ENCODE measurements around the gene HCLS1.
"Not testable (repeated sequence)": the region's sequence is repeated elsewhere in the genome, so short reads cannot be mapped to it uniquely, and the experiment has no call there.

Gene HCLS1

GRCh38 chr3:121654493-121655385, 6.0 kb downstream of the HCLS1 start:
- no peak for DNase-seq (ENCODE audit: low read depth)

DNA sequence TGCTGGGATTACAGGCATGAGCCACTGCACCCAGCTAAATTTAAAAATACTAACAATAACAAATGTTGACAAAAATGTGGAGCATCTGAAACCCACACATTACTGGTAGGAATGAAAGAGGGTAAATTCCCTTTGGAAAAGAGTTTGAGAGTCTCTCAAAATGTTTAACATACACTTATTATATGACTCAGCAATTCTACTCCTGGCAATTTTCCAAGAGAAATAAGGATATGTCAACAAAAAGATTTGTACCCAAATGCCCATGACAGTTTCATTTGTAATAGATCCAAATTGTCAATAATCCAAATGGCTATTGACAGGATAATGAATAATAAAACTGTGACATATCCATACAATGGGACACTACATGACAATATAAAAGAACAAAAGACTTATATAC, 9.0 kb downstream of the HCLS1 start:
- DNase-seq (ENCODE audit: low read depth) = no peak

GRCh38 chr3:121649645-121650044, 11.1 kb downstream of the HCLS1 start:
- no peak for DNase-seq (ENCODE audit: low read depth)

DNA sequence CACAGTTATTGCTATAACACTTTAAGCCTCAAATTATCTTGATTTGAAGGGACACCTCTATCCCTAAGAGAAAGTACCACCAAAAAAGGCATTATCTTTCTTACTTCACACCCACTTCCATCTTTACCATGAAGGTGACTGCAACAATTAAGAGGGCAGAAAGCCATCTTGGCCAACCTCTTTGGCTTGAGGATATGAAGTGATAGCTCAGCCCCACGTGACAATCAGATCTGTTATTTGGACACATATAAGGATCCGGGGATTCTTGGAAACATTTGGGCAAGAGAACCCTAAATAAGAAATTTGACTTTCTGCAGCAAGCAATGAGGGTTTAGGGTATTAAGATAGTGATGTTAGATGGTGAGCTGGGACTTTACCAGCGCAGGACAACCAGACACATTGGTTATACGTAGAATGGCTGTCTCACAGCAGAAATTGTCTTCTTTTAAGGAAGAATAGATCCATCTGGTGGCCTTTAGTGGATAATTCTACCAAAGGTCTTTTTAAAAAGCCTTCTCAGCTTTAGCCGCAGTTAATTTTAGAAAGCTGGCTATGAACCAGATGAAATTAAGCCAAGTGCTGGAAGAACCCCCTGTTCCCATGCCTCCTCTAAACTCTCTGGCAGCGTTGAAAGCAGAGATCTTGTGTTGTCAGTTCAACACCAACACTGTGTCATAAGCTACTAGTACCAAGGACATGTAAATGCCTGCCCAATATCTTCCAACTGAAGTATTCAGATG, 12.3 kb downstream of the HCLS1 start:
- no peak for DNase-seq (ENCODE audit: low read depth)

DNA sequence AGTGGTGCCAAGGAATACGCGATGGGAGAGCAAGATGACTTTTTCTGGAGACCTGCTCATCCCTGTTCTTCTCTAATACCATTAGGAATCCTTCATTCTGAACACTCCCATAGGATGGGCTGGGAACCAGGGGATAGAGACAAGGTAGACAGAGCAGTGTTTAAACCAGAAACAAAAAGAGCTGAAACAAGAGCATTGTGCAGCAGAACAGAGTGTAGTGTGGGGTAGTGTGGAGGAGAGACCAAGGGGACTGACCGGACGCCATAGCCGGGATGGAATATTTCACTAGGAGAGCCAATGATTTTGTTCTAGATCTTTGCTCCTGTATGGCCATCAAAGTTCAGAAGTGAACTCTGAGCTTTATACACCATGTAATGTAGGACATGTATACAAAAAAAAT, 15.6 kb downstream of the HCLS1 start:
- DNase-seq (ENCODE audit: low read depth) = no peak

- no peak for DNase-seq (ENCODE audit: low read depth)
These were observed 17.9 kb downstream of the HCLS1 start for GRCh38 chr3:121642601-121643314.

- no peak for DNase-seq (ENCODE audit: low read depth)
These were observed 19.6 kb downstream of the HCLS1 start for GRCh38 chr3:121641127-121641526.

DNA sequence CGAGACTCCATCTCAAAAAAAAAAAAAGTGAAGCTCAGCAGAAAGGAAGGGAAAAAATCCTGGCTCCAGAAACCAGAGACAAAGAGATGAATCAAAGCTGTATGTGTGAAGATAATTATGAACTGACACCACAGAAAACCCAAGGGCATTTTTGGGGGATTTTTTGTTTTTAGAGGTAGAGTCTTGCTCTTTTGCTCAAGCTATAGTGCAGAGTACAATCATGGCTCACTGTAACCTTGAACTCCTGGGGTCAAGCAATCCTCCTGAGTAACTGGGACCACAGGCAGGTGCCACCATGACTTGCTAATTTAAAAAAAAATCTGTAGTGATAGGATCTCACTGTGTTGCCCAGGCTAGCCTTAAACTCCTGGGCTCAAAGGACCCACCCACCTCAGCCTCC, 22.8 kb downstream of the HCLS1 start:
- DNase-seq (ENCODE audit: low read depth) = no peak

GRCh38 chr3:121630355-121630754, 30.3 kb downstream of the HCLS1 start:
- DNase-seq (ENCODE audit: low read depth) = no peak

- no peak for DNase-seq (ENCODE audit: low read depth)
These were observed 31.1 kb downstream of the HCLS1 start for GRCh38 chr3:121629601-121630000.

DNA sequence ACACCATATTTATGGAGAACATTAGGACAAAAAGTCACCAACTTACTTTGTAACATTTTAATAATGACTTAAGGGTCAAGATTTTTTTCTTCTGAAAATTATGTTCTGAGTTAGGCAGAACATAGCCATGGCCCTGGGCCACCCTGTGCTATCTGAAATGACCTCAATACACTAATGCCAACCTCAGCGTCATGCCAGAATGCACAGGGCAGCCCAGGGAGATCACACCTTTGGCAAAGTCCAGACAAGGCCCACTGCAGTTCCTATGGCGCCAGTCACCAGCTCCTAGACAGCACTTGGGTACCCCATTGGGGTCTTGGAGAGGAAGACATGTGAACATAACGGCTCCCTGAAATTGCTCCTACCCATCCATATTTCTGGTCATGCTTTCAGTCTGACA, 33.1 kb downstream of the HCLS1 start:
- no peak for DNase-seq (ENCODE audit: low read depth)

GRCh38 chr3:121627211-121627610, 33.5 kb downstream of the HCLS1 start:
- DNase-seq (ENCODE audit: low read depth) = no peak

DNA sequence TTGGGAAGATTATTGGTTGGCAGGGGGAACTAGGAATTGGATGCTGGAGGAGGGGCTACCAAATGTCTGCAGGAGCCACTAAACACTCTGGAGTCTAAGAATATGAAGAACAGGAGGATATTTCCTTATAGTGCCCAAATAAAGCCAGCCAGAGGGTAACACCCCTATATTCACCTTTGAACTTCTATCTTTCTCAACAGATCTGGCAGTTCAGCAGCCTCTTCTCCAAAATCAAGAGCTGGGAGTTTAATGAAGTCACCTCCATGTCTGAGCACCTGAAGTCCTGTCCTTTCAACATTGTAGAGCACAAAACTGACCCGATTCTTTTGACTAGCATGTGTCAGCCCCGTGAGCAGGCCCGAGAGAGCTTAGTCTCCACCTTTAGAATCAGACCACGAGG, 34.2 kb downstream of the HCLS1 start:
- no peak for DNase-seq (ENCODE audit: low read depth)

DNA sequence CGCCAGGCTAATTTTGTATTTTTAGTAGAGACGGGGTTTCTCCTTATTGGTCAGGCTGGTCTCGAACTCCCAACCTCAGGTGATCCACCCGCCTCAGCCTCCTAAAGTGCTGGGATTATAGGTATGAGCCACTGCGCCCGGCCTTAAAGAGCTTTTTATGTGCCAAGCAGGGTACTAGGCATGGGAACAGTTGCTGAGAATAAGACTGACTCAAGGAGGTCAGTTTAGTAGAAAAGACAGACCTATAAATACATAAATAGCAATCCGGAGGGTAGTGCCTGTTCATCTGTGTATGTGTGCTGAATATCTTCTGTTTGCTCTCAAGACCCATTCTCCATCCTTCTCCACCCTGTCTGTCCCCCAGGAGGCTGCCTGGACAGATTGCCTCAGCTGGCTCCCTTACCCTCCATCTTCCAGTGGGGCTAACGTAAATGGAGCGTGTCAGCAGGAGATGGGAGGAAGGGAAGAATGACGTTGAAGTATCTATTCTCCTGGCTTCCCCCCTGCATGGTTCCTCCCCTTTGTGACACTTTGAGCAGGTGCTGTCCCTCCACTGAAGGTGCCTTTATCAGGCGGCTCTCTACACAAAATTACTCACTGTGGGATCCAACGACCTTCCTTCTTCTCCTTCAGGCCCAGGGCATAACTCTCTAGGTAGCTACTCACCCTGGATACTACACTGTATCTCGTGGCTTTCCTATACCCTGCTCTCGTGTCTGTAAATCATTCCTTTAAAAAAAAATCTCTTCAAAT, 36.4 kb downstream of the HCLS1 start:
- no peak for DNase-seq (ENCODE audit: low read depth)

DNA sequence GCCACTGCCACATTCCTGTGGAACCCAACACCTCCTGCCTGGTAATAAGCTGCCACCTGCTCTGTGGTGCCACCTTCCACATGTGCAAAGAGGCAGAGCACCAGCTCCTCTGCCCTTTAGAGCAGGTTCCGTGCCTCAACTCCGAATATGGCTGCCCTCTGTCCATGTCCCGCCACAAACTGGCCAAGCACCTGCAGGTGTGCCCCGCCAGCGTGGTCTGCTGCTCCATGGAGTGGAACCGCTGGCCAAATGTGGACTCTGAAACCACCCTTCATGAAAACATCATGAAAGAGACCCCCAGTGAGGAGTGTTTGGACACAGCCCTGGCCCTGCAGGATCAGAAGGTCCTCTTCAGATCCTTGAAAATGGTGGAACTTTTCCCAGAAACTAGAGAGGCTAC, 39.2 kb downstream of the HCLS1 start:
- no peak for DNase-seq (ENCODE audit: low read depth)

- DNase-seq (ENCODE audit: low read depth) = no peak
These were observed 41.0 kb downstream of the HCLS1 start for GRCh38 chr3:121619691-121620090.

DNA sequence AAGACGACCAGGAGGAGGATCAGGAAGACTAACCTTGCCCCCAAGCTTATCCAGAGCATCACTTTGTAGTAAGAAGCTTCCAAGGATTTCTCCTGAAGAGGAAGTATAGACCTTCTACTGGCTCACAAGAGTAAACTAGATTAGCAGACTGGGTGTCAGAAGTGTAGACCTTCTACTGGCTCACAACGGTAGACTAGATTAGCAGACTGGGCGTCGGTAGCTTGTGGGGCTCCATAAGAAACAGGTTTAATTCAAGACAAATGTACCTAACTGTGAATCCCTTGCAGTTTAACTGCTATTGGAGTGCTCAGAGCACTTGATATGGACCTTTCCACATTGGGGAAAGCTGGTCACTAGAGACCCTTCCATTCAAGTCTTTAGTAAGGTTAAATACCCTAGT, 54.6 kb downstream of the HCLS1 start:
- DNase-seq (ENCODE audit: low read depth) = no peak

DNA sequence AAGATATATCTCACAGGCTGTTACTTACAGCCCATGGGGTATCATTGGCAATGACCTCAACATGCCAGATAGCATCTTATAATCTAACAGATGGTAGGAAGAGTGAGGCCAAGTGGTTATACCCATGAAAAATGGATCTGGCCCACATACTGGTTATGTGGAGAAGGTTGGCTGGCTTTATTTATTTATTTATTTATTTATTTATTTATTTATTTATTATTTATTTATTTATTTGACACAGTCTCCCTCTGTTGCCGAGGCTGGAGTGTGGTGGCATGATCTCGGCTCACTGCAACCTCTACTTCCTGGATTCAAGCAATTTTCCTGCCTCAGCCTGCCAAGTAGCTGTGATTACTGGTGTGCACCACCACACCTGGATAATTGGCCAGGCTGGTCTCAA, 55.9 kb downstream of the HCLS1 start:
- no peak for DNase-seq (ENCODE audit: low read depth)

GRCh38 chr3:121601212-121601812, 59.4 kb downstream of the HCLS1 start:
- DNase-seq (ENCODE audit: low read depth) = no peak

DNA sequence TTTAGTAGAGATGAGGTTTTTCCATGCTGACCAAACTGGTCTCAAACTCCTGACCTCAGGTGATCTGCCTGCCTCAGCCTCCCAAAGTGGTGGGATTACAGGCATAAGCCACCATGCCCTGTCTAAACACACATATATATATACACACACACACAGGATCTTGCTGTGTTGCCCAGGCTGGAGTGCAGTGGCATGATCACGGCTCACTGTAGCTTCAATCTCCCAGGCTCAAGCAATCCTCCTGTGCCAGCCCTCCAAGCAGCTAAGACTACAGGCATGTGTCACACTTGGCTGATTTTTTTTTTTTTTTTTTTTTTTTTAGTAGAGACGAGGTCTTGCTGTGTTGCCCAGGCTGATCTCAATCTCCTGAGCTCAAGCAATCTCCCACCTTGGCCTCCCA, 60.8 kb downstream of the HCLS1 start:
- DNase-seq (ENCODE audit: low read depth) = not testable (repeated sequence)

- DNase-seq (ENCODE audit: low read depth) = no peak
These were observed 62.1 kb downstream of the HCLS1 start for GRCh38 chr3:121598564-121598963.
